Karpas-422 (cell line): Measurements from ENCODE around the gene CYB5A. TPM values are rescaled to one million over a fixed set of nuclear protein-coding genes. Genes with fewer than 3 reads are reported as not detected.

Experiments used
- DNase-seq: peaks from one replicate; pipeline ENCODE4 v3.0.0-alpha.2; 2015
- H2AFZ ChIP-seq: fragments of 200-600 bp; sonication (generic); 2 replicates; pipeline ENCODE4 v1.6.1; 2014; ENCODE audit warnings: antibody characterized with exemption, low read length, mixed read lengths
- H3K27ac ChIP-seq: fragments of 200-600 bp; sonication (generic); 2 replicates; pipeline ENCODE4 v1.5.1; 2014; ENCODE audit warnings: mild to moderate bottlenecking, low read length, moderate library complexity
- H3K27me3 ChIP-seq: fragments of 200-600 bp; sonication (generic); 2 replicates; pipeline ENCODE4 v1.6.1; 2014; ENCODE audit warnings: low read length, mixed read lengths
- H3K36me3 ChIP-seq: fragments of 200-600 bp; sonication (generic); 2 replicates; pipeline ENCODE4 v1.6.1; 2014; ENCODE audit warnings: low read length, mixed read lengths; ENCODE audit not compliant: insufficient read depth
- H3K4me1 ChIP-seq: fragments of 200-600 bp; sonication (generic); 2 replicates; pipeline ENCODE4 v1.6.1; 2014; ENCODE audit warnings: mild to moderate bottlenecking, low read length, mixed read lengths
- H3K4me2 ChIP-seq: fragments of 200-600 bp; sonication (generic); 2 replicates; pipeline ENCODE4 v1.6.1; 2014; ENCODE audit warnings: low read length, low read depth, mild to moderate bottlenecking; ENCODE audit not compliant: poor library complexity, severe bottlenecking
- H3K4me3 ChIP-seq: fragments of 200-600 bp; sonication (generic); 2 replicates; pipeline ENCODE4 v1.5.1; 2014; ENCODE audit warnings: mild to moderate bottlenecking, antibody characterized with exemption, low read length, mixed read lengths
- H3K79me2 ChIP-seq: fragments of 200-600 bp; sonication (generic); 2 replicates; pipeline ENCODE4 v1.6.1; 2014; ENCODE audit warnings: mild to moderate bottlenecking, low read length, mixed read lengths
- H3K9ac ChIP-seq: fragments of 200-600 bp; sonication (generic); 2 replicates; pipeline ENCODE4 v1.6.0; 2014; ENCODE audit warnings: low read length
- H3K9me2 ChIP-seq: fragments of 200-600 bp; sonication (generic), shearing (Covaris generic); replicated peaks from 2 replicates; pipeline ENCODE4 v1.6.0; 2014; ENCODE audit warnings: mild to moderate bottlenecking, low read length, moderate library complexity; ENCODE audit not compliant: insufficient read depth
- H3K9me3 ChIP-seq: fragments of 300-700, 200-600 bp; sonication (generic); 2 replicates; pipeline ENCODE4 v1.6.1; 2014; ENCODE audit warnings: low read length, mixed read lengths
- H4K20me1 ChIP-seq: fragments of 200-600 bp; sonication (generic); 2 replicates; pipeline ENCODE4 v1.6.1; 2014; ENCODE audit warnings: mild to moderate bottlenecking, antibody characterized with exemption, low read length, low read depth; ENCODE audit not compliant: insufficient read depth
- total RNA-seq: library from RNA; depleted of rRNA; stranded (reverse); fragments of >200 nt; shearing (Covaris generic); gene quantifications from 2 replicates; pipeline ENCODE4 v1.2.3, GENCODE V29; 2014; ENCODE audit warnings: low replicate concordance

CYB5A gene
- total RNA-seq, 1 experiment from 2014 or later = 50.9 TPM

DNA sequence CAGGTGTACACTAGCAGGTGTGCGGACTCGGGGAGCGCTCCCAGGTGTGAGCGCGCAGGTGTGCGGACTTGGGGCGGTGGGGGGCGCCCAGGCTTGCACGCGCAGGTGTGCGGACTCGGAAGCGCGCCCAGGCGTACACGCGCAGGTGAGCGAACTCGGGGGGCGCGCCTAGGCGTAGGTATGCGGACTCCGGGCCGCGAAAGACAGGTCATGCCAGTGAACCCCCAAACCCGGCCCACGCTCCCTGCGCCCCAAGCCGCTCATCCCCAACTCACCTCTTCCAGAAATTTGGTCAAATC lies 342 bp downstream of the CYB5A start:
- Histone ChIP-seq H3K9me2 (no peaks in the 10 kb centered on the region), H3K9me3 (no peaks in the 10 kb centered on the region), H3K4me3 (peak overlapping the region; percentile 87), H2AFZ (peak overlapping the region; percentile 95), H3K27me3 (no peaks in the 10 kb centered on the region), H3K79me2 (0 out of 2 replicates have a peak, but pooled peaks cover 3% of the 10 kb centered on the region), H3K4me1 (peaks cover 23% of the 10 kb centered on the region), H3K9ac (peak overlapping the region; percentile 79), H3K36me3 (no peaks in the 10 kb centered on the region), H3K27ac (no peak overlapping the region), H4K20me1 (peaks cover 8% of the 10 kb centered on the region; the same call in 1 of the 2 replicates), H3K4me2 (peak overlapping the region; percentile 84)
- DNase-seq = no peak

DNA sequence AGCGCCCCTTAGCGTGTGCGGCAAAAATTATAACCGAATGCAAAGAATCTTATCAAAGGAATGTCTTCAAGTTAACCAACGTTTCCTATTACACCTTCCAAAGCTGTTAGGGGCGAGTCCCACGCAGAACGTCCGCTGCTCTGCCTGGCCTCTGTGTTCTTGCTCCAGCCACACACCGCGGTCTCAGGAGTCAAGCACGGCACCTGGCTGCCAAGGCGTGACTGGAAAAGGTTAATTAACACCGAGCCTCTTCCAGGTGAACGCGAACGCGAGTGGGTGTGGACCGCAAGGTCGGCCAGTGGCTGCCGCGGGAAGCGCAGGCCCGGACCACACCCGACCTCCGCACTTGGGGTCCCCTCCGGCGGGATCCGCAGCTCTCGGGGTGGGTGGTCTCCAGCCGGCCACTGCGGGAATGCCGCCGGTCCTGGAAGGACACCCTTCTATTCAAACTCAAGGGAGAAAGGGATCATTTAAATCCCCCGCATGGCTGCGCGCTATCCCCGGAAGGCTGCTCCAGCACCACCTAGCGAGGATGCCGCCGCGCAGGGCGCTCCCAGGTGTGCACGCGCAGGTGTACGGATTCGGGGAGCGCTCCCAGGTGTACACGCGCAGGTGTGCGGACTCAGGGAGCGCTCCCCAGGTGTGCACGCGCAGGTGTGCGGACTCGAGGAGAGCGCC lies 830 bp downstream of the CYB5A start:
- Histone ChIP-seq H3K27ac (no peak overlapping the region), H3K9me2 (no peaks in the 10 kb centered on the region), H3K4me1 (peaks cover 23% of the 10 kb centered on the region), H4K20me1 (peaks cover 10% of the 10 kb centered on the region; the same call in 1 of the 2 replicates), H3K36me3 (no peaks in the 10 kb centered on the region), H3K9ac (peak overlapping the region; percentile 79), H3K27me3 (no peaks in the 10 kb centered on the region), H2AFZ (no peak overlapping the region), H3K4me2 (peak overlapping the region; percentile 84), H3K4me3 (peak overlapping the region; percentile 87), H3K9me3 (no peaks in the 10 kb centered on the region), H3K79me2 (0 out of 2 replicates have a peak, but pooled peaks cover 3% of the 10 kb centered on the region)
- no peak for DNase-seq

GRCh38 chr18:74290021-74290420 lies 1.7 kb downstream of the CYB5A start:
- H3K4me3 ChIP-seq = no peak overlapping the region
- H3K27me3 ChIP-seq = no peaks in the 10 kb centered on the region
- no peak overlapping the region for H2AFZ ChIP-seq
- no peak overlapping the region for H3K27ac ChIP-seq
- H3K4me1 ChIP-seq = peaks cover 23% of the 10 kb centered on the region
- H3K9ac ChIP-seq = no peak overlapping the region
- H3K79me2 ChIP-seq = 0 out of 2 replicates have a peak, but pooled peaks cover 3% of the 10 kb centered on the region
- H4K20me1 ChIP-seq = peaks cover 16% of the 10 kb centered on the region; the same call in 1 of the 2 replicates
- no peak overlapping the region for H3K4me2 ChIP-seq
- H3K36me3 ChIP-seq = no peaks in the 10 kb centered on the region
- DNase-seq = no peak
- no peaks in the 10 kb centered on the region for H3K9me2 ChIP-seq
- no peaks in the 10 kb centered on the region for H3K9me3 ChIP-seq

DNA sequence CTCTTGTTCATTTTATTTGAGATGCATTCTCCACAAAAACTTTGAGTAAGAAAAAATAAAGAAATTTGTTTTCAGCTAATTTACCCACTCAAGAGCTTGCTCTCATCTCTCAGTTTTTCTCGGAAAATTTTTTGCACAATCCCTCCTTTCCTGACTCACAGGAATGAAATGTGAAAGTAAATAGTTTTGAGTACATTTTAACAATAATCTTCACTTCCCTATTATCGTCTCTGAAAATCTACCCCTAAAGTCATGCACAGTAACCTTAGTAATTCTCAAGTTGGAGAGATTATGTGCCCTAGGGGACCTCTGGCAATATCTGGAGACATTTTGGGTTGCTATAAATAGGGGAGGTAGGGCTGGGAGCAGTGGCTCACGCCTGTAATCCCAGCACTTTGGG lies 2.6 kb downstream of the CYB5A start:
- H3K27ac ChIP-seq = no peak overlapping the region
- H3K36me3 ChIP-seq = no peaks in the 10 kb centered on the region
- no peaks in the 10 kb centered on the region for H3K9me2 ChIP-seq
- H3K9ac ChIP-seq = no peak overlapping the region
- peaks cover 23% of the 10 kb centered on the region for H3K4me1 ChIP-seq
- DNase-seq = no peak
- 0 out of 2 replicates have a peak, but pooled peaks cover 3% of the 10 kb centered on the region for H3K79me2 ChIP-seq
- H2AFZ ChIP-seq = no peak overlapping the region
- H3K4me3 ChIP-seq = no peak overlapping the region
- H3K9me3 ChIP-seq = no peaks in the 10 kb centered on the region
- no peak overlapping the region for H3K4me2 ChIP-seq
- no peaks in the 10 kb centered on the region for H3K27me3 ChIP-seq
- peaks cover 24% of the 10 kb centered on the region for H4K20me1 ChIP-seq

GRCh38 chr18:74288730-74289129 lies 3.0 kb downstream of the CYB5A start:
- Histone ChIP-seq H3K27ac (no peak overlapping the region), H3K36me3 (no peaks in the 10 kb centered on the region), H3K27me3 (no peaks in the 10 kb centered on the region), H3K4me1 (peaks cover 23% of the 10 kb centered on the region), H3K4me2 (no peak overlapping the region), H3K9me2 (no peaks in the 10 kb centered on the region), H2AFZ (no peak overlapping the region), H3K79me2 (0 out of 2 replicates have a peak, but pooled peaks cover 3% of the 10 kb centered on the region), H3K9ac (no peak overlapping the region), H3K4me3 (no peak overlapping the region), H3K9me3 (no peaks in the 10 kb centered on the region), H4K20me1 (peaks cover 25% of the 10 kb centered on the region)
- no peak for DNase-seq

DNA sequence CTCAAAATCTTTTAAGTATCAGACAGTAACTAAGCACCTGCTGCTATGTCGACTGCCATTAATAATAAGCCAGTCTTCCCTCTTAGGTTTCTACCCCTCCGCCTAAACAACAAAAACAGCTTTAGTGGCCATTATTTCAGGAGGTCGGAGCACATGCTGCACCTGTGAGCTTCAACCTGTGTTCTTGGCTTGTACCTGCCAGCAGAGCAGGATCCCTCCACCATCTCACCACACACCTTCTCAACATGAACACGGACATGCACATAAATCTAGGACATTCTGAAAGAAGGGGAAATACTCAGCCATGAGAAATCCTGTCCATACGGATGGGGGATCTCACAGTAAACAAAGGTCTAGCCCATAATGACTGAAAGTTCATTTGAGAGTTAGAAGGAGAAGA lies 3.7 kb downstream of the CYB5A start:
- Histone ChIP-seq H3K27me3 (no peaks in the 10 kb centered on the region), H3K4me3 (no peak overlapping the region), H3K9me3 (no peaks in the 10 kb centered on the region), H3K36me3 (no peaks in the 10 kb centered on the region), H3K27ac (no peak overlapping the region), H3K4me2 (no peak overlapping the region), H3K9me2 (no peaks in the 10 kb centered on the region), H3K79me2 (0 out of 2 replicates have a peak, but pooled peaks cover 3% of the 10 kb centered on the region), H4K20me1 (peaks cover 32% of the 10 kb centered on the region), H2AFZ (no peak overlapping the region), H3K9ac (no peak overlapping the region), H3K4me1 (peaks cover 23% of the 10 kb centered on the region)
- DNase-seq = no peak

DNA sequence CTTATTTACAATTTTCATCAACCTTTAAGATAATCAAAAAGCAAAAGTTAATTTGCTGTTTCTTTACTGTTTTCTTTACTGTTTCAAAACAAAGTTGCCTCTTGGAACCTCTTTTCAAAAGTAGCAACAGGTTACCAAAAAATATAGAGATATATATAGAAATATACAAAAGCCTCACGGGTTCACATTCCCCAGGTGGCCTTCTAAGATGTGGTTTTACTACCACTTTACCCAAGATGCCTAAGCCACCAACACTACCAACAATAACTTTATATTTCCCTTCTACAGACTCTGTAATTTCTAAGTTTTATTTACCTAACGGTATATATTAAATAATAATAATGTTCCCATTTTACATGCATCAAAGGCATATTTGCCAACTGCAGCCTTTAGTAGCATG lies 4.9 kb downstream of the CYB5A start:
- Histone ChIP-seq H3K79me2 (0 out of 2 replicates have a peak, but pooled peaks cover 3% of the 10 kb centered on the region), H3K4me1 (peaks cover 16% of the 10 kb centered on the region), H3K4me2 (no peak overlapping the region), H3K9me3 (no peaks in the 10 kb centered on the region), H3K9ac (no peak overlapping the region), H3K4me3 (no peak overlapping the region), H4K20me1 (peaks cover 42% of the 10 kb centered on the region), H3K36me3 (no peaks in the 10 kb centered on the region), H3K27me3 (no peaks in the 10 kb centered on the region), H3K9me2 (no peaks in the 10 kb centered on the region), H2AFZ (no peak overlapping the region), H3K27ac (no peak overlapping the region)
- no peak for DNase-seq

DNA sequence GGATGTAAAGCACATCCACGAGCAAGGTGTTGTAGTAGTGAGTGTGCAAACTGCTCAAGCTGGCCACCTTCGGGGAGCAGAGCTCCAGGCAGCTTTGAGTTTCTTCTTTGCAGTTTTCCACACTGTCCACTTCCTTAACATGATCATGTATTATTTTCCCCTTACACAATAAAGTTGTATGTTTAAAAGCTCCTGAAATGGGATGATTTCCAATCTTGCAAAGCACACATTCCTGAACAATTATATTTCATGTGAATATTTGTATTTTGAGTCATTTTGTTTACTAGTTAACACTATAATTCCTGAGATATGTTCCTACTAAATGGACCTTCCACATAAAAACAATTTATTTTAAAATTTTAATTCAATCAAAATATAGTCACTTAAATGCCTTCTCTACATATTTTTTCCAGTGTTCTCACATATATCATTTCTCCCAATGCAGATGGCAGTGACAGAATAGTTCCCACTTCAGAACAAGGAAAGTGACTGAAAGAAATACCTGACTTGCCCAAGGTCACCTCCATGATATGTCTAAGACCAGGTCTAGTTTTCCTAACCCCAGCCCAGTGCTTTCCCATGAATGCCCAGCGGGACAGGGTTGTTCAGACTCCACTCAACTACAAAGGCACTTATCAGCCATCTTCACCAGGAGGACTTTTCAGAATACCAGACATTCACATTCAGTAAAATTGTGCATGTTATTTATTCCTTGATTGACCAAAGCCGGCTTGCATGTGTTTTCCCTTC lies 5.5 kb downstream of the CYB5A start:
- DNase-seq = no peak
- Histone ChIP-seq H3K4me1 (peaks cover 13% of the 10 kb centered on the region), H3K9ac (no peak overlapping the region), H2AFZ (no peak overlapping the region), H3K27me3 (no peaks in the 10 kb centered on the region), H3K36me3 (no peaks in the 10 kb centered on the region), H3K4me3 (no peak overlapping the region), H3K9me3 (no peaks in the 10 kb centered on the region), H4K20me1 (peaks cover 45% of the 10 kb centered on the region), H3K9me2 (no peaks in the 10 kb centered on the region), H3K27ac (no peak overlapping the region), H3K4me2 (no peak overlapping the region), H3K79me2 (0 out of 2 replicates have a peak, but pooled peaks cover 2% of the 10 kb centered on the region)
